Occipital lobe (tissue), 2 donors: ENCODE results near the gene TRIM67. TPM values are rescaled to one million over a fixed set of nuclear protein-coding genes. Genes with fewer than 3 reads are reported as not detected.

Experiments
- DNase-seq: peaks from one replicate; lab custom pipeline; 2025; lab: John Stamatoyannopoulos, UW
- total RNA-seq: library from RNA; depleted of rRNA; stranded (reverse); fragments of >200 nt; gene quantifications from one replicate; pipeline ENCODE4 v1.2.3, GENCODE V29; 2014

The TRIM67 gene
- total RNA-seq, 1 donor from 2014 or later, result 44.9 TPM

- DNase-seq, result no peak
These were observed 22.1 kb downstream of the TRIM67 start for GRCh38 chr1:231183639-231184590.

- DNase-seq, result no peak
These were observed 23.0 kb downstream of the TRIM67 start for GRCh38 chr1:231184891-231185290.

GRCh38 chr1:231185391-231185790 lies 23.5 kb downstream of the TRIM67 start:
- no peak for DNase-seq

GRCh38 chr1:231186356-231187115 lies 24.7 kb downstream of the TRIM67 start:
- no peak for DNase-seq

GRCh38 chr1:231187571-231187970 lies 25.7 kb downstream of the TRIM67 start:
- DNase-seq, result peak; percentile 70

GRCh38 chr1:231188072-231188471 lies 26.2 kb downstream of the TRIM67 start:
- no peak for DNase-seq

GRCh38 chr1:231188768-231189167 lies 26.9 kb downstream of the TRIM67 start:
- no peak for DNase-seq

GRCh38 chr1:231189683-231190270 lies 27.9 kb downstream of the TRIM67 start:
- DNase-seq, result no peak

- DNase-seq, result no peak
These were observed 28.6 kb downstream of the TRIM67 start for GRCh38 chr1:231190456-231190855.

- peak; percentile 29 for DNase-seq
These were observed 30.8 kb downstream of the TRIM67 start for GRCh38 chr1:231192620-231193163.

- no peak for DNase-seq
These were observed 32.0 kb downstream of the TRIM67 start for GRCh38 chr1:231193710-231194340.

- no peak for DNase-seq
These were observed 32.6 kb downstream of the TRIM67 start for GRCh38 chr1:231194476-231194842.

GRCh38 chr1:231194843-231195516 lies 33.1 kb downstream of the TRIM67 start:
- no peak for DNase-seq

- no peak for DNase-seq
These were observed 34.4 kb downstream of the TRIM67 start for GRCh38 chr1:231196307-231196706.

GRCh38 chr1:231196728-231197127 lies 34.9 kb downstream of the TRIM67 start:
- no peak for DNase-seq

- DNase-seq, result no peak
These were observed 38.0 kb downstream of the TRIM67 start for GRCh38 chr1:231199868-231200267.

- DNase-seq, result no peak
These were observed 38.7 kb downstream of the TRIM67 start for GRCh38 chr1:231200388-231201031.

- DNase-seq, result no peak
These were observed 39.6 kb downstream of the TRIM67 start for GRCh38 chr1:231201375-231201978.

- no peak for DNase-seq
These were observed 40.2 kb downstream of the TRIM67 start for GRCh38 chr1:231201979-231202633.
